Activated CD8-positive, alpha-beta memory T cell treated with anti-CD3 and anti-CD28 coated beads, Interleukin-2, amount 50 U/mL, for 1 hour (primary cell): ENCODE data around the gene PTGDS.

Experiments used
- DNase-seq: peaks from one replicate; pipeline ENCODE4 v3.0.0-alpha.2; 2020; ENCODE audit errors: extremely low read depth

Gene PTGDS

GRCh38 chr9:136977223-136977622 is at the start of gene PTGDS:
Gene PTGDS (plus strand): TSS chr9:136977504. CDS start chr9:136977579, 75 bp downstream.
- DNase-seq = no peak

- no peak for DNase-seq
These were observed 48.7 kb upstream of the PTGDS start for GRCh38 chr9:136928591-136928990.

- DNase-seq = no peak
These were observed 47.3 kb upstream of the PTGDS start for GRCh38 chr9:136930014-136930413.

- no peak for DNase-seq
These were observed 45.6 kb upstream of the PTGDS start for GRCh38 chr9:136931611-136932130.

- DNase-seq = no peak
These were observed 43.0 kb upstream of the PTGDS start for GRCh38 chr9:136934277-136934676.

GRCh38 chr9:136935651-136936050 is 41.7 kb upstream of the PTGDS start:
- no peak for DNase-seq

GRCh38 chr9:136936645-136937170 is 40.6 kb upstream of the PTGDS start:
- no peak for DNase-seq

GRCh38 chr9:136937186-136938001 is 39.9 kb upstream of the PTGDS start:
- no peak for DNase-seq

GRCh38 chr9:136939431-136939995 is 37.8 kb upstream of the PTGDS start:
- no peak for DNase-seq

- DNase-seq = no peak
These were observed 37.2 kb upstream of the PTGDS start for GRCh38 chr9:136939996-136940525.

GRCh38 chr9:136940526-136941230 is 36.6 kb upstream of the PTGDS start:
- DNase-seq = no peak

GRCh38 chr9:136941231-136942111 is 35.8 kb upstream of the PTGDS start:
- no peak for DNase-seq

GRCh38 chr9:136942112-136942880 is 35.0 kb upstream of the PTGDS start:
- DNase-seq = no peak

- no peak for DNase-seq
These were observed 34.4 kb upstream of the PTGDS start for GRCh38 chr9:136942881-136943230.

- no peak for DNase-seq
These were observed 33.8 kb upstream of the PTGDS start for GRCh38 chr9:136943291-136944211.

GRCh38 chr9:136944212-136944518 is 33.1 kb upstream of the PTGDS start:
- DNase-seq = no peak

GRCh38 chr9:136944519-136945332 is 32.6 kb upstream of the PTGDS start, which contains the start of the genes C8G and FBXW5:
Gene C8G (plus strand): TSS chr9:136945243. CDS start chr9:136945321, 78 bp downstream.
Gene FBXW5 (minus strand): TSS chr9:136944738. CDS start chr9:136944083, 655 bp downstream.
- peak; percentile 74 for DNase-seq
